Small intestine (tissue), 16 donors: ENCODE results near the gene TCN1. TPM values are rescaled to one million over a fixed set of nuclear protein-coding genes. Genes with fewer than 3 reads are reported as not detected.
"Not testable (repeated sequence)": the region's sequence is repeated elsewhere in the genome, so short reads cannot be mapped to it uniquely, and the experiment has no call there.

Experiments used
- DNase-seq, 2 donors: peaks; one replicate each; pipeline versions ENCODE4 v3.0.0 to v3.0.0-alpha.2; 2013
- FAIRE-seq: peaks from 2 replicates; lab custom pipeline; 2012; peaks lifted over from hg19 to GRCh38; lab: Jason Lieb, UNC
- H3K27ac ChIP-seq, 3 donors: one replicate each; pipeline ENCODE4 v1.5.1; 2013; ENCODE audit warnings: low read length in 2 of 3, mild to moderate bottlenecking in 2 of 3, control low read depth in 1 of 3, inconsistent platforms in 1 of 3, low read depth in 1 of 3, moderate library complexity in 1 of 3
- H3K27me3 ChIP-seq, 3 donors: one replicate each; pipeline ENCODE4 v1.6.1; 2013; ENCODE audit warnings: low read length in 3 of 3, inconsistent platforms in 1 of 3; ENCODE audit not compliant: control insufficient read depth in 3 of 3, insufficient read depth in 3 of 3
- H3K36me3 ChIP-seq, 3 donors: one replicate each; pipeline ENCODE4 v1.6.1; 2013; ENCODE audit warnings: low read length in 3 of 3, inconsistent platforms in 1 of 3, low read depth in 1 of 3, mild to moderate bottlenecking in 1 of 3, moderate library complexity in 1 of 3; ENCODE audit not compliant: control insufficient read depth in 3 of 3, insufficient read depth in 2 of 3
- H3K4me1 ChIP-seq, 3 donors: one replicate each; pipeline ENCODE4 v1.6.1; 2013; ENCODE audit warnings: low read length in 2 of 3, inconsistent platforms in 1 of 3, low read depth in 1 of 3, mild to moderate bottlenecking in 1 of 3, moderate library complexity in 1 of 3; ENCODE audit not compliant: control insufficient read depth in 3 of 3, insufficient read depth in 2 of 3
- H3K4me3 ChIP-seq, 3 donors: one replicate each; pipeline ENCODE4 v1.5.1; 2013; ENCODE audit warnings: low read length in 3 of 3, control low read depth in 1 of 3, inconsistent platforms in 1 of 3, low read depth in 1 of 3, mild to moderate bottlenecking in 1 of 3, moderate library complexity in 1 of 3
- H3K9me3 ChIP-seq, 2 donors: one replicate each; pipeline ENCODE4 v1.6.1; 2013; ENCODE audit warnings: low read depth in 1 of 2, low read length in 1 of 2; ENCODE audit not compliant: control insufficient read depth in 2 of 2, insufficient read depth in 1 of 2
- WGBS, 3 donors: extraction: QIAGEN DNeasy Blood & Tissue Kit; methylation state at CpG; one replicate each; pipeline ENCODE4 v1.1.7; 2013; 5-methylcytosine and 5-hydroxymethylcytosine counted together
- long read RNA-seq, 10 donors: transcript quantifications; one replicate each; lab custom pipeline, GENCODE V29; 2026
- polyA plus RNA-seq, 4 donors: library from polyadenylated mRNA; stranded (reverse) in 3 of 4; unstranded in 1 of 4; fragments of 200-250 nt in 3 of 4; fragments of 120-200 nt in 1 of 4; gene quantifications; one replicate each; pipeline versions ENCODE4 v1.2.1 to v1.2.3, GENCODE V29; 2013
- donor health status: healthy with polysubstance abuse.
- donor health status: control.
- donor health status: control.
- donor health status: Bipolar disorder and iron deficiency.
- donor health status: healthy.

Gene TCN1
- 1 to 10 TPM in 1 of 4 donors, under 1 TPM in 1, not detected in 2; 0.03 to 1.9 TPM for polyA plus RNA-seq
- long read RNA-seq, donor 1, result 0 reads
- long read RNA-seq, donor 2, partial matches to known transcripts, result 0 of 1 reads
- long read RNA-seq, donor 2, other reads (novel, unspliced or antisense), result 0 of 1 reads
- long read RNA-seq, donor 3, result 0 reads
- long read RNA-seq, donor 4, result 0 reads
- long read RNA-seq, donor 5, result 0 reads
- long read RNA-seq, donor 6, result 0 reads
- long read RNA-seq, donor 7, result 0 reads
- long read RNA-seq, donor 8, result 0 reads
- long read RNA-seq, donor 9, result 0 reads
- long read RNA-seq, donor 10, result 0 reads

GRCh38 chr11:59866397-59866796, at the start of gene TCN1:
TSS of gene TCN1 (minus strand) at chr11:59866487. CDS start at chr11:59866470, 17 bp downstream.
- Histone ChIP-seq H3K27me3 (no peaks in the 10 kb centered on the region), H3K4me1 (no peaks in the 10 kb centered on the region), H3K27ac (no peak within 1 kb of the TSS), H3K9me3 (no peaks in the 10 kb centered on the region), H3K36me3 (no peaks in the 10 kb centered on the region), H3K4me3 (no peak within 1 kb of the TSS)
- peak; percentile 44 to 61 for DNase-seq
- no peak for FAIRE-seq
- WGBS, 3 donors, result 63 to 74% (median 63%) methylated on average over 3 of the region's 3 CpGs

- not testable (repeated sequence) for FAIRE-seq, H3K36me3 ChIP-seq, H3K4me3 ChIP-seq, H3K27ac ChIP-seq, H3K4me1 ChIP-seq, DNase-seq, H3K9me3 ChIP-seq, H3K27me3 ChIP-seq
- 73 to 95% (median 88%) methylated on average over 2 of the region's 2 CpGs for WGBS, 3 donors
Measured at GRCh38 chr11:59903569-59903968, 37.3 kb upstream of the TCN1 start.

GRCh38 chr11:59901306-59901705, 35.0 kb upstream of the TCN1 start:
- DNase-seq, result peak; percentile 13
- no peak for FAIRE-seq

GRCh38 chr11:59900366-59901126, 34.3 kb upstream of the TCN1 start:
- WGBS, 3 donors, result 66 to 75% (median 75%) methylated on average over 6 of the region's 6 CpGs
- DNase-seq (no peak), FAIRE-seq (no peak)
- Histone ChIP-seq H3K4me3 (no peak overlapping the region), H3K27me3 (no peaks in the 10 kb centered on the region), H3K27ac (no peak overlapping the region), H3K4me1 (no peaks in the 10 kb centered on the region), H3K9me3 (peaks cover 0 to 4% of the 10 kb centered on the region in 2 donors), H3K36me3 (no peaks in the 10 kb centered on the region)

More at GRCh38 chr11:59901306-59901705, 35.0 kb upstream of the TCN1 start:
- 15 to 32% (median 25%) methylated on average over 1 of the region's 1 CpG for WGBS, 3 donors
- H3K36me3 ChIP-seq, result no peaks in the 10 kb centered on the region
- H3K4me1 ChIP-seq, result no peaks in the 10 kb centered on the region
- H3K27ac ChIP-seq, result no peak overlapping the region
- peaks cover 0 to 4% of the 10 kb centered on the region in 2 donors for H3K9me3 ChIP-seq
- no peak overlapping the region for H3K4me3 ChIP-seq
- H3K27me3 ChIP-seq, result no peaks in the 10 kb centered on the region

GRCh38 chr11:59899532-59899931, 33.2 kb upstream of the TCN1 start:
- Histone ChIP-seq H3K4me3 (no peak overlapping the region), H3K27me3 (no peaks in the 10 kb centered on the region), H3K4me1 (no peaks in the 10 kb centered on the region), H3K36me3 (no peaks in the 10 kb centered on the region), H3K27ac (no peak overlapping the region), H3K9me3 (peaks cover 0 to 4% of the 10 kb centered on the region in 2 donors)
- no peak for FAIRE-seq
- no peak for DNase-seq
- 81 to 92% (median 90%) methylated on average over 11 of the region's 11 CpGs for WGBS, 3 donors

- H3K27ac ChIP-seq, result no peak overlapping the region
- no peak for DNase-seq
- H3K4me1 ChIP-seq, result no peaks in the 10 kb centered on the region
- H3K9me3 ChIP-seq, result peaks cover 0 to 4% of the 10 kb centered on the region in 2 donors
- H3K27me3 ChIP-seq, result no peaks in the 10 kb centered on the region
- WGBS, 3 donors, result 79 to 87% (median 80%) methylated on average over 7 of the region's 7 CpGs
- no peak overlapping the region for H3K4me3 ChIP-seq
- no peaks in the 10 kb centered on the region for H3K36me3 ChIP-seq
- no peak for FAIRE-seq
Measured at GRCh38 chr11:59898650-59899049, 32.4 kb upstream of the TCN1 start.

GRCh38 chr11:59898046-59898445, 31.8 kb upstream of the TCN1 start:
- Histone ChIP-seq H3K4me3 (no peak overlapping the region), H3K27me3 (no peaks in the 10 kb centered on the region), H3K36me3 (no peaks in the 10 kb centered on the region), H3K27ac (no peak overlapping the region), H3K4me1 (no peaks in the 10 kb centered on the region), H3K9me3 (peaks cover 0 to 4% of the 10 kb centered on the region in 2 donors)
- 97 to 98% (median 98%) methylated on average over 27 to 31 of the region's 31 CpGs for WGBS, 3 donors
- DNase-seq (no peak), FAIRE-seq (no peak)

GRCh38 chr11:59894616-59895015, 28.3 kb upstream of the TCN1 start:
- WGBS, 3 donors, result 84 to 91% (median 89%) methylated on average over 1 of the region's 1 CpG
- DNase-seq, result no peak
- H3K36me3 ChIP-seq, result no peaks in the 10 kb centered on the region
- no peak overlapping the region for H3K4me3 ChIP-seq
- no peaks in the 10 kb centered on the region for H3K27me3 ChIP-seq
- H3K9me3 ChIP-seq, result peaks cover 0 to 4% of the 10 kb centered on the region in 2 donors
- H3K27ac ChIP-seq, result no peak overlapping the region
- no peak for FAIRE-seq
- no peaks in the 10 kb centered on the region for H3K4me1 ChIP-seq
